Measurements from ENCODE around the gene NPHS2.

Gene NPHS2

GRCh38 chr1:179591592-179592580, 16.1 kb upstream of the NPHS2 start, which contains the start of gene TDRD5:
Gene TDRD5 (plus strand): TSS chr1:179591832. CDS start chr1:179592616, 784 bp downstream.
- no peaks in the 10 kb centered on the region for H3K4me1 Mint-ChIP-seq
- H3K9me3 Mint-ChIP-seq = no peaks in the 10 kb centered on the region
- peaks cover 7% of the 10 kb centered on the region for H3K27me3 Mint-ChIP-seq (ENCODE audit: low read depth, poor library complexity)
- H3K4me3 Mint-ChIP-seq = no peak within 1 kb of the TSS
- no peak for DNase-seq
- no peak within 1 kb of the TSS for H3K27ac Mint-ChIP-seq
- H3K36me3 Mint-ChIP-seq (ENCODE audit: low read depth) = no peaks in the 10 kb centered on the region
- no peak for TF ChIP-seq CTCF (IDR thresholded peaks at IDR 0.05)

GRCh38 chr1:179591253-179591591, 15.5 kb upstream of the NPHS2 start:
- H3K9me3 Mint-ChIP-seq = no peaks in the 10 kb centered on the region
- no peaks in the 10 kb centered on the region for H3K4me1 Mint-ChIP-seq
- H3K27me3 Mint-ChIP-seq (ENCODE audit: low read depth, poor library complexity) = peaks cover 7% of the 10 kb centered on the region
- H3K36me3 Mint-ChIP-seq (ENCODE audit: low read depth) = no peaks in the 10 kb centered on the region
- no peak for DNase-seq
- no peak for TF ChIP-seq CTCF (IDR thresholded peaks at IDR 0.05)
- no peak overlapping the region for H3K4me3 Mint-ChIP-seq
- H3K27ac Mint-ChIP-seq = no peak overlapping the region

GRCh38 chr1:179590671-179591070, 14.9 kb upstream of the NPHS2 start:
- H3K27ac Mint-ChIP-seq = no peak overlapping the region
- H3K9me3 Mint-ChIP-seq = no peaks in the 10 kb centered on the region
- TF ChIP-seq CTCF (IDR thresholded peaks at IDR 0.05) = no peak
- no peak for DNase-seq
- H3K4me1 Mint-ChIP-seq = peaks cover 3% of the 10 kb centered on the region
- H3K4me3 Mint-ChIP-seq = no peak overlapping the region
- peaks cover 8% of the 10 kb centered on the region for H3K27me3 Mint-ChIP-seq (ENCODE audit: low read depth, poor library complexity)
- no peaks in the 10 kb centered on the region for H3K36me3 Mint-ChIP-seq (ENCODE audit: low read depth)

DNA sequence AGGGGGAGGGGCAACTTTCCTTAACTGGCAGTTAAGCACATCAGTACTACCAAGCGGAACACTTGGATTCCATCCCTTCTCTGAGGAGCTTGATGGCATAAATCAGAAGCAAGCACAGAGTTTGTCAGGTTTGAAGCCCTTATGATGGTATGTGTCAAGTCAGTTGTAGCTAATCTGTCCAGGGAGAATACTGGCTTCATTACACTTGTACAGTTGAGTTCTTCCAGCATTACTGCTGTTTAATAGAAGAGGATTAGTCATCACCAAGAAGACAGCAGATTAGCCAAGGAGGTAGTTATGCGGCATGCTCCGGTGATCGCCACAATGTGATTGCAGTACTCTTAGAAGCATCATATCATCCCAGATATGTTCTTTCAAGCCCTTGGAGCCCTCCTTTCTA, 13.8 kb upstream of the NPHS2 start:
- H3K36me3 Mint-ChIP-seq (ENCODE audit: low read depth) = no peaks in the 10 kb centered on the region
- H3K27me3 Mint-ChIP-seq (ENCODE audit: low read depth, poor library complexity) = peaks cover 13% of the 10 kb centered on the region
- no peak overlapping the region for H3K4me3 Mint-ChIP-seq
- no peak overlapping the region for H3K27ac Mint-ChIP-seq
- H3K9me3 Mint-ChIP-seq = no peaks in the 10 kb centered on the region
- DNase-seq = no peak
- peaks cover 4% of the 10 kb centered on the region for H3K4me1 Mint-ChIP-seq
- no peak for TF ChIP-seq CTCF (IDR thresholded peaks at IDR 0.05)

- Mint-ChIP-seq H3K36me3 (ENCODE audit: low read depth) (no peaks in the 10 kb centered on the region), H3K4me1 (peaks cover 4% of the 10 kb centered on the region), H3K4me3 (no peak overlapping the region), H3K9me3 (no peaks in the 10 kb centered on the region), H3K27me3 (ENCODE audit: low read depth, poor library complexity) (peaks cover 10% of the 10 kb centered on the region), H3K27ac (no peak overlapping the region)
- no peak for TF ChIP-seq CTCF (IDR thresholded peaks at IDR 0.05)
- DNase-seq = no peak
Observed at GRCh38 chr1:179588425-179589024, 12.8 kb upstream of the NPHS2 start.

Data from nephron progenitor cell (in vitro differentiated cells).